GM18511 (cell line): ENCODE results near the gene PGK1.
"Not testable (repeated sequence)": the region's sequence is repeated elsewhere in the genome, so short reads cannot be mapped to it uniquely, and the experiment has no call there.

Source experiments
- ATAC-seq: cut with Tn5 transposase; IDR thresholded peaks from one replicate; pipeline ENCODE4 v1.9.1; 2021; ENCODE audit warnings: mild to moderate bottlenecking, moderate library complexity; ENCODE audit not compliant: unreplicated experiment

PGK1 gene

DNA sequence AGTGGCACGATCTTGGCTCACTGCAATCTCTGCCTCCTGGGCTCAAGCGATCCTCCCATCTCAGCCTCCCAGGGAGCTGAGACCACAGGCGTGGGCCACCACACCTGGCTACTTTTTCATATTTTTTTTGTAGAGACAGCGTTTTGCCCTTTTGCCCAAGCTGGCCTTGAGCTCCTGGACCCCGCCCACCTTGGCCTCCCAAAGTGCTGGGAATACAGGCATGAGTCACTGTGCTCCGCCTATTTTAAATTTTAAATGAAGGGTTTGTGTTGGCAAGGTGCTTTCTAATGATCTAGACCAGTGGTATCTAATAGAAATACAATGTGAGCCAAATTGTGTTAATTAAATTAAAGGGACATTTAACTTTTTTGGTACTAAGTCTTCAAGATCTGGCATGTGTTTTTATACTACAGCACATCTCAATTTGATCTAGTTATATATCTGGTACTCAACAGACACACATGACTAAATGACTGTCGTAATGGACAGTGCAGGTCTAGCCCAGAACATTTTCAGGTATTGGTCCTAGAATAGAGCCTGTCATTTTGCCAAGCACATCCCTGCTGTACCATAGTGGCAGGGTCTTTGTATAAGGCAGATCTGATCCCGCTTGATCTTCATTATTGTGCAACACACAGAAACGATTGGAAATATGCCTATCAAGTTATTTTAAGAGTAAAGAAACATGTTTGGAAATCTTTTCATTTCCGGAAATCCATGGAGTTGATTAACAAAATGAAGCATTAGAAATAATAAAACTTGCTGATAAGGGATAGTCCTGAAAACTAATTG is 7.3 kb downstream of the PGK1 start:
- ATAC-seq, result no peak

DNA sequence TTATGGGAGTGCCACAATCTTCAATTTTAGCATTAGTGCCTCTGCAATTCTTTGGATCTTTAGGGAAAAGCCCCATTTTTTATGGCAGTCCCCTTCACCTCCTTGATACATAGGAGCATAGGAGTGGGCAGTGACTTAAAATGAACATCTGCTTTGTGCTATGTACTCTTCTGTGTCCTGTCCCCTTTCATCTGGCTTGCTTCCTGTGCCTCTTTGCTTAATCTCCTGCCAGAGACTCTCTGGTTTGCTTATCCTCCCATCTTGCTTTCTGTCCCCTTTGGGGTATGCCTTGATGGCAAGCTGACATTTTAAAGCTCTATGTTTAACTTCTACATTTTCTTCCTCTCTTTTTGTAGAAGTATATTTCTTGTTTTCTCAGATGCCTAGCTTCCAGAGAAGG is 12.3 kb downstream of the PGK1 start:
- ATAC-seq, result no peak

DNA sequence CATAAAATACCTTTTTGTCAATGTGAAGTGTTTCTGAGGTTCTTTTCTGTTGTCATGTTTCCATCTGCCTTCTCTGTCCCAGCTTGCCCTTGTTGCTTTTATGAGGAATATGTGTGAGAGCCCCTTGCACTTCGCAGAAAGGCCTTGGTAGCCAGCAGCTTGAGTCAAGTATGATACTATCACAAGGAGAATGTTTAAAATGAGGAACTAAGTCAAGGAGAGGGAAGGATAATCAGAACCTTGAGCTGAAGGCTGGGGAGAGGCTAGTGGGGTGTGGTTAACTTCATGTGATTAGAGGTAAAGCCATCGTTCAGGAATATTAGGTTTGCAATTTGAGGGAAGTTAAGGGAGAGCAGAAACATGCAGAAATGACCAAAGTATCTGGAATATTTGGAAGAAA is 12.7 kb downstream of the PGK1 start:
- ATAC-seq, result no peak

DNA sequence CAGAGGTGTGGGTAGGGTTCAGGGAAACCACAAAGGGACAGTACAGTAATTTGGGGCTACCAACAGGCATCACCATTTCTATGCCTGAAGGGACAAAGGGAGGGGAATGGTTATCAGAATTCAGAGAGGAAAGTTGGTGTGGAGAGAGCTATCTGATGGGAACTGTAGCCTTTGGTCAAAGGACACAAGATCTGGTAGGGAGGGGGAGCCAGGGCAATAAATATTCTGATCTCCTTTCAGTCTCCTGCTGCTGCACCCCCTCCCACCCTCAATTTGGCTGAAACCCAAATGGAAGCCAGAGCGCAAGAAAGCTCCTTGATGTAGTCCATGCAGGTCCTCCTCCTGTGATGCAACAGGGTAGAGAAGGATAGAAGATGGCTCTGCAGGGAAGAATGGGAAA is 14.6 kb downstream of the PGK1 start:
- ATAC-seq, result no peak

DNA sequence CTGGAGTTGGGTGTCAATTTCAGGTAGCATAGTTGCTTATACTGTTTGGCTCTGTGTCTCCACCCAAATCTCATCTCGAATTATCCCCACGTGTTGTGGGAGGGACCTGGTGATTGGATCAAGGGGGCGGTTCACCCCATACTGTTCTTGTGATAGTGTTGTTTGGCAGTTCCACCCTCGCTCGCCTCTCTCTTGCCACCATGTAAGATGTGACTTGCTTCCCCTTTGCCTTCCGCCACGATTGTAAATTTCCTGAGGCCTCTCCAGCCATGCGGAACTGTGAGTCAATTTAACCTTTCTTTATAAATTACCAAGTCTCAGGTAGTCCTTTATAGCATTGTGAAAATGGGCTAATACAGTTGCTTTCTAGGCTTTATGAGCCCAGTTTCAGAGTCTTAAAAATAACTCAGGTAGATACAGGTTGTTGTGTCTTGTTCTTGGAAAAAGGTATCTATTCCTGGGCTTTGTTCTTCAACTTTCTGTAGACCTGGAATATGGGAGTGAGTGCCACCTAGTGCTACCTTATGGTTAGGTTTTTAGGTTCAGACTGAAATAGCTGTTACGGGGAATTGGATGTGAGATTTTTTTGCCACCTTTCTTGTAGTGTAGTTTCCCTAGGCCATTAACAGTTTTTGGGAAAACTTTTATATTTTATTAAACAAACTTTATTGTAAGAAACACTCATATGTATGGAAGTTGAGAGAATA is 15.6 kb downstream of the PGK1 start:
- ATAC-seq, result no peak

DNA sequence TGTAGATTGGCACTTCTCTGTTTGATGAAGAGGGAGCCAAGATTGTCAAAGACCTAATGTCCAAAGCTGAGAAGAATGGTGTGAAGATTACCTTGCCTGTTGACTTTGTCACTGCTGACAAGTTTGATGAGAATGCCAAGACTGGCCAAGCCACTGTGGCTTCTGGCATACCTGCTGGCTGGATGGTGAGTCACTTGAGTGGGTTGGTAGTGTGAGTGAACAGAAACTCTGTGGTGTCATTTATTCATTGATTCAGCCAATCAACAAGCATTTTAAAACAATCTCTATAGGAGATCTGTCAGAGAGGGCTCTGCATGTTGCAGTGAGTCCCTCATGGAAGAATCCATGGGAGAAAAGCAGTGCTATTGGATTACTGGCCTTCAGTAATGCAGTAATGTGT is 19.1 kb downstream of the PGK1 start:
- ATAC-seq, result no peak

DNA sequence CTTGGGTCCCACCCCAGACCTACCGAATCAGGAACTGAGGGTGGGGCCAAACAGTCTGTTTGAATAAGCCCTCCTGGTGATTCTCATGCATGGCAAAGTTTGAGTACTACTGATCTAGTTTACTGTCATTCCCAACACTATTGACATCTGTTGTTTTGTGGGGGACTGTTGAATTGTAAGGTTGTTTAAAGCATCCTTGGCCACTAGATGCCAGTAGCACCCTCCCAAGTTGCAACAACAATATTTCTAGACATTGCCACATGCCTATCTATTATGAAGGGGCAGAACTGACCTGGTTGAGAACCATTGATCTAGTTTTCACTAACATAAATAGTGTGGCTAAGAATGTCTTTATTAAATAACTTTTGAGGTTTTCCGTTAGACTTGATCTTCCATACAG is 20.3 kb downstream of the PGK1 start:
- ATAC-seq, result no peak

DNA sequence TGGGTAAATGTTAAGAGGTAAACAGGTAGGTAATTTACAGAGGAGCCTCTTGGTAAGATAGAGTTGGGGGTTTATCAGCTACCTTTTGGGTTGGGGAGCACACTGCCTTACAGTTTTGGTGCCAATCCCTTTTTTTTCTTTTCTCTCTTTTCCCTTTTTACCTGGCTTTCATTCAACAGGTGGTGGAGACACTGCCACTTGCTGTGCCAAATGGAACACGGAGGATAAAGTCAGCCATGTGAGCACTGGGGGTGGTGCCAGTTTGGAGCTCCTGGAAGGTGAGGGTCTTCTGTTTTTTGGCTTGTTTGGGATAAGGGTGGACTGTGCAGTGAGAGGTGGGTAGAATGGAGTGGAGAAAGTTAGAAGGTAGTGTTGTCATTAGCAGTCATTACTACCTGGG is 21.1 kb downstream of the PGK1 start:
- ATAC-seq, result no peak

DNA sequence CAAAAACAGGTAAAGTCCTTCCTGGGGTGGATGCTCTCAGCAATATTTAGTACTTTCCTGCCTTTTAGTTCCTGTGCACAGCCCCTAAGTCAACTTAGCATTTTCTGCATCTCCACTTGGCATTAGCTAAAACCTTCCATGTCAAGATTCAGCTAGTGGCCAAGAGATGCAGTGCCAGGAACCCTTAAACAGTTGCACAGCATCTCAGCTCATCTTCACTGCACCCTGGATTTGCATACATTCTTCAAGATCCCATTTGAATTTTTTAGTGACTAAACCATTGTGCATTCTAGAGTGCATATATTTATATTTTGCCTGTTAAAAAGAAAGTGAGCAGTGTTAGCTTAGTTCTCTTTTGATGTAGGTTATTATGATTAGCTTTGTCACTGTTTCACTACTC is 21.7 kb downstream of the PGK1 start:
- ATAC-seq, result not testable (repeated sequence)

DNA sequence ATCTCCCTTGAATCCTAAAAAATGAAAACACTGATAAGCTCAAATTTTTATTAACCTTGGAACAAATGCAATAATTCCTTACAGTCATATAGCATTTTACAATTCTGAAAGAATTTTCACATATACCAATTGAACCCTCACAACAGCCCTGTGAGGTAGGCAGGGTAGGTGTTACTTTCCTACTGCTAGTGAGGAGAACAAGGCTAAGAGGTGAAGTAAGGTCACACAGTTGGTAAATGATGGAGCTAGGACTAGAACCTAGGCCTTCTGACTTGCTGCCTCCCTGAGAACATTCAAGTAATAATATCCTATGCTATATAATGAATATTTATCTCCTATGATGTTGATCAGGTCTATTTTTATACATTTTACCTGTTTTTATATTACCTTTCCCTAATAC is 25.7 kb downstream of the PGK1 start:
- no peak for ATAC-seq

DNA sequence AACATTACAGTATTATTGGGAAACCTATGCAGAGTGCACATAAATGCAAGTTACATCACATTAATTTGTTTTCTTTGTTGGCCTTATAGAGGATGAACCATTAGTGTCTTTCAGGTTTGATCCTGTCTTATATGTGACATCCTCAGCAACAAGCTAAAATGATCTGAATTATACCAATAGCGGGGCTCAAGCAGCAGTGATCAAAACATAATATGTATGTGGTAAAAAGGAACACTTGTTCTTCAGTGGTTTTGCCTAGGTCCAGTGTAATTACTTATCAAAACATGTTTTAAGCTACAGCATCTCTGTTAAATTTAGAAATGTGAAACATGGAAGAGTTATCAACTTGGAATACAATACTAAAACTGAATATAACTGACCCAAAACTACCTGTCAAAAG is 26.3 kb downstream of the PGK1 start:
- no peak for ATAC-seq

DNA sequence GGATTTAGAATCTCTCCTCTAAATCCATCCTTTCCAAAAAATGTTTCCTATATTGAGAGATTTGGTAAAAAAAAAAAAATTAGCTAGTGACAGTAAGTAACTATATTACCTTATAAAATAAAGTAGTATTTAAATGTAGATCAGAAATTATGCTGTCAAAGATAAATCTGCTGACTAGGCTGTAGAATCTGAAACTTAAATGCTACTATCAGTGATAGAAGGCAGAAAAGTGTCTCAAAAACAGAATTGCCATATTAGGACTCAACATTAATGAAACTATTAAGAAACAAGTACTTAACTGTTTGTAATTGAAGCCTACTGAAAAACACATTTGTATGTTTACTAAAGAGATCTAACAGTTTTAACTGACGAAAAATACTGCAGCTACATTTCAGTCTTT is 27.1 kb downstream of the PGK1 start:
- ATAC-seq, result no peak

DNA sequence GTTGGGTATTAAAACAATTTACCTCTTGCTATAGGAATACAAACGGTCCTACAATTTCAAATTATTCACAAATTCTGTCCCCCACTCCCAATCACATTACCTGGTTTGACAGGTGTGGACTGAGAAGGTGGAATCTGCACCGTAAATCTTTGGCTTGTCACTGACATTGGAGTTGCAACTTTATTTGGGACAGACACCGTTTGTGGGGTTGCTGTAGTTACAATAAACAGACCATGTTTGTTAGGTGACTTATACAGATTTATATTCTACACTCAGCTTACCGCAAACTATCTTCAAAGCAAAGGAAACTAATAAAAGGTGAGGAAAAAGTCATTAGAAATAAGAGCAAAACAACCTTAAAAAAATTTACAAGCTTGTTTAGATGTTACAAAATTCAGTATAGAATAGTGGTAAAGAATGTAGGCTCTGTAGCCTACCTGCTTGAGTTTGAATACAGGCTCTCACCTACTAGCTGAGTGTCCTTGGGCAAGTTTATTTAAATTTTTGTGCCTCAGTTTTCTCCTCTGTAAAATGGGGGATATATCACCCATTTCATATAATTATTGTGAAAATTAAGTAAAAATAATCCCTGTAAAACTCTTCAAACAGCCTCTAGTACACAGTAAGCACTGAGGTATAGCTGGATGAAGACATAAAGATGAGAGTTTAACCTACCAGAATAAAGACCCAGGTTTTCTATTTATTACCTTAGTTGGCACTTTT is 29.4 kb downstream of the PGK1 start:
- ATAC-seq, result no peak

DNA sequence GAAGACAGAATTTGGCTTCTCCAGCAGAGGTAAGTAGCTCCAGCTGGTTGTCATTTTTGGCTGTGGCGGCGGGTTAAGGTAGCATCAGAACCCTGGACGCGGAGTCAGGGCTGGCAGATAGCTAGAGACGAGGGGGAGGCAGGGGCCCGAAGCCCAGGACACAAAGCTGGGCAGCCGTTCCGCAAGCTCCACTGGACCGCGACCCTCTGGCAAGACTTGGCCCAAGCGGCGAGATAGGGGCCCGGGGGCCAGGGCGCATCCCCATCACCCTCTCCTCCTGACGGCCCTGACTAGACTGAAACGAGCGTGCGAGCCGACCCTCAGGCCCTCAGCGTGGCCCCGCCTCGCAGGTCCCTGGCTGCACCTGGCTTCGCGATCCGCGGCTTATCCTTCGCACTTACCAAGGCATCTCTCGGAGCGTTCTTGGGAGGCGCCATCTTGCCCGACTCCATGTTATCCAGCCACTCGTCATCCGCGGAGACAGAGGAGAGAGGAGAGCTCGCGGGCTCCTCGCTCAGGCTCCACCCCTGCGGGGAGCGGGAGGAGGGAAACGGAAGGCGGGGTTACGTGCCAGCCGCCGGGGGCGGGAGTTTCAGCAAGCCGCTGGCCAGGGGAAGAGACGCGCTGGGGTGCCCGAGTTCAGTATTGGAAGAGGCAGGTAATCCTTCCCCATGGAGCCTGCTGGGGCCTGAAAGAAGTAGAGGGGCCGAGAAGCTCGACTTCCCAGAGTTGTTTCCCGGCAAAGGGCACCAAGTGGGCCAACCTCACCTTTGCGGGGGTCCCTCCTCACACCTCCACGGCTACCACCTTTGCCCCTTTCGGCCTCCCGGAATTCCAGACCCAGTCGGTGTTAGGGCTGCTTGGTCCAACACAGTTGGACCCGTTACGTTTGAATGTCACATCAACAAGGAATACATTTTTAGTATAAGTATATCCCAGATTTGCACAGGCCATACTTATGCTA is 35.4 kb downstream of the PGK1 start, which contains the start of gene TAF9B:
TAF9B (minus strand) TSS at position 491 of the 964 bp plus-strand sequence; CDS start at position 452, 39 bp downstream.
- peak; percentile 93 for ATAC-seq

DNA sequence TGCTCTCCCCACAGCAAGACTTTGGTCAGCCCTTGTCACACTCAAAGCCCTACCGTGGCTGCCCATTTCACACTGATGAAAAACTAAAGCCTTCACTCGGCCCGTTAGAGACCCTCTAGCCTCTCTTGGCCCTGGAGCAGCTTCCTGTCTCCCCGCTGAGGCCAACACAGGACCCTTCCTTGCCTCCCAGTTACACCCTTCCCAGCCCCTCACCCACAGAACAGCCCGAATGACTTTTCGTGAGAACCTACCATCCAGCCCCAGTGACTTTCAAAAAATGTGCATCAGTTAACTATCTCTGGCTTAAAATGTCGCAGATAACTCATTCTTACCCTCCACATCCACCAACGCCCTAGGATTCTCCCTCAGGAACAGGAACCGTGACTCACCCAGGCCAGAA is 36.2 kb downstream of the PGK1 start:
- no peak for ATAC-seq

DNA sequence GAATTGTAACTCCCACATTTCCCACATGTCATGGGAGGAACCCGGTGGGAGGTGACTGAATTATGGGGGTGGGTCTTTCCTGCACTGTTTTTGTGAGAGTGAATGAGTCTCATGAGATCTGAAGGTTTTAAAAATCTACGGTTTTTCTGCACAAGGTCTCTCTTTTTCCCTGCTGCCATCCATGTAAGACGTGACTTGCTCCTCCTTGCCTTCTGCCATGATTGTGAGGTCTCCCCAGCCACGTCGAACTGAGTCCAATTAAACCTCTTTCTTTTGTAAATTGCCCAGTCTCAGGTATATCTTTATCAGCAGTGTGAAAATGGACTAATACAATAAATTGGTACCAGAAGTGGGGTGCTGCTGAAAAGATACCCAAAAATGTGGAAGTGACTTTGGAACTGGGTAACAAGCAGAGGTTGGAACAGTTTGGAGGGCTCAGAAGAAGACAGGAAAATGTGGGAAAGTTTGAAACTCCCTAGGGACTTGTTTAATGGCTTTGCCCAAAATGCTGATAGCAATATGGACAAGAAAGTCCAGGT is 43.0 kb downstream of the PGK1 start:
- not testable (repeated sequence) for ATAC-seq

DNA sequence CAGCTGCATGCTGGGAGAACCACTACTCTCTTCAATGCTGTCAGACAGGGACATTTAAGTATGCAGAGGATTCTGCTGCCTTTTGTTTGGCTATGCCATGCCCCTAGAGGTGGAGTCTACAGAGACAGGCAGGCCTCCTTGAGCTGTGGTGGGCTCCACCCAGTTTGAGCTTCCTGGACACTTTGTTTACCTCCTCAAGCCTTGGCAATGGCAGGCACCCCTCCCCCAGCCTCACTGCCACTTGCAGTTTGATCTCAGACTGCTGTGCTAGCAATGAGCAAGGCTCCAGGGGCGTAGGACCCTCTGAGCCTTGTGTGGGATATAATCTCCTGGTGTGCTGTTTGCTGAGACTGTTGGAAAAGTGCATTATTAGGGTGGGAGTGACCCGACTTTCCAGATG is 53.3 kb downstream of the PGK1 start:
- not testable (repeated sequence) for ATAC-seq

DNA sequence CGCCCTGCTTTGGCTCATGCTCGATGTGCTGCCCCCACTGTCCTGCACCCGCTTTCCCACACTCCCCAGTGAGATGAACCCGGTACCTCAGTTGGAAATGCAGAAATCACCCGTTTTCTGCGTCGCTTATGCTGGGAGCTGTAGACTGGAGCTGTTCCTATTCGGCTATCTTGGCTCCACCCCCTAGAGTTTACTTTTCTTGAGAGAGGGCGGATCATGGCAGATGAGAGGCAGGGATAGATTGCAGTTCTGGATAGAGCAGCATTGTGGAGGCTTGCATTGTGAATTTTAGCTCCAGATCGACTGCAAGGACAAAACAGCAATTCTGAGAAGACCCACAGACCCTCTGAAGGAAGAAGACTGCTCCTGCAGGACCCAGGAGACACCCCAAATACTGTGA is 53.8 kb downstream of the PGK1 start:
- ATAC-seq, result not testable (repeated sequence)

DNA sequence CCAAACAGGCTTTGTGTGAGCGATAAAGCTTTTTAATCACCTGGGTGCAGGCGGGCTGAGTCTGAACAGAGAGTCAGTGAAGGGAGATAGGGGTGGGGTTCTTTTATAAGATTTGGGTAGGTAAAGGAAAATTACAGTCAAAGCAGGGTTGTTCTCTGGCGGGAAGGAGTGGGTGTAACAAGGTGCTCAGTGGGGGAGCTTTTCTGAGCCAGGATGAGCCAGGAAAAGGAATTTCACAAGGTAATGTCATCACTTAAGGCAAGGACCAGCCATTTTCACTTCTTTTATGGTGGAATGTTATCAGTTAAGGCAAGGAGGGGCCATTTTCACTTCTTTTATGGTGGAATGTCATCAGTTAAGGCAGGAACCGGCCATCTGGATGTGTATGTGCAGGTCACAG is 56.7 kb downstream of the PGK1 start:
- ATAC-seq, result not testable (repeated sequence)

DNA sequence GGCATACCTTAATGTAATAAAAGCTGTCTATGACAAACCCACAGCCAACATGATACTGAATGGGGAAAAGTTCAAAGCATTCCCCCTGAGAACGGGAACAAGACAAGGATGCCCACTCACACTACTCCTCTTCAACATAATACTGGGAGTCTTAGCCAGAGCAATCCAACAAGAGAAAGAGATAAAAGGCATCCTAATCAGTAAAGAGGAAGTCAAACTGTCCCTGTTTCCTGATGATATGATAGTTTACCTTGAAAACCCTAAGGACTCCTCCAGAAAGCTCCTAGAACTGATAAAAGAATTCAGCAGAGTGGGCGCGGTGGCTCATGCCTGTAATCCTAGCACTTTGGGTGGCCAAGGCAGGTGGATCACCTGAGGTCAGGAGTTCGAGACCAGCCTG is 59.1 kb downstream of the PGK1 start:
- ATAC-seq, result not testable (repeated sequence)
